HEK293 (cell line): ENCODE data around the gene SYS1.
A peak's percentile ranks its signal among the peaks of the same experiment; 100 is the strongest.
"Not testable (repeated sequence)": the region's sequence is repeated elsewhere in the genome, so short reads cannot be mapped to it uniquely, and the experiment has no call there.

Experiments used
- CTCF ChIA-PET: fragments of 350-600 bp; formaldehyde crosslinking; extraction: SDS; loops from one replicate; lab custom pipeline; 2021; ENCODE audit warnings: antibody characterized with exemption; lab: Yijun Ruan, JAX
- POLR2A ChIA-PET: fragments of 300-600 bp; formaldehyde crosslinking; extraction: SDS; loops from one replicate; lab custom pipeline; 2020; ENCODE audit warnings: antibody characterized with exemption, inconsistent platforms; lab: Yijun Ruan, JAX
- H3K27ac ChIP-seq: fragments of 200-500 bp; sonication (Bioruptor generic); 2 replicates; pipeline ENCODE4 v1.5.1; 2014; ENCODE audit warnings: low read depth, low read length, control low read depth, inconsistent platforms; ENCODE audit errors: extremely low read depth
- H3K36me3 ChIP-seq, 2 experiments: fragments of 200-500 bp in 1 of 2; sonication (Bioruptor generic) in 1 of 2; 1 replicate in 1 of 2; 2 replicates in 1 of 2; pipeline ENCODE4 v1.5.1; 2014 to 2017; ENCODE audit warnings: inconsistent platforms in 2 of 2, low read length in 2 of 2; ENCODE audit not compliant: control insufficient read depth in 2 of 2, insufficient read depth in 1 of 2
- H3K4me1 ChIP-seq: fragments of 200-500 bp; sonication (Bioruptor generic); 2 replicates; pipeline ENCODE4 v1.5.1; 2014; ENCODE audit warnings: mild to moderate bottlenecking, low read length, inconsistent platforms; ENCODE audit not compliant: control insufficient read depth, insufficient read depth
- H3K4me3 ChIP-seq: 2 replicates; pipeline ENCODE4 v1.5.1; 2011; ENCODE audit warnings: low read depth, mild to moderate bottlenecking, control low read depth, low read length, moderate library complexity
- H3K9me3 ChIP-seq: fragments of 200-500 bp; sonication (Bioruptor generic); 2 replicates; pipeline ENCODE4 v1.5.1; 2014; ENCODE audit warnings: low read depth, low read length, inconsistent platforms; ENCODE audit not compliant: control insufficient read depth, insufficient read depth
- ATF2 ChIP-seq: fragments of 450-650 bp; formaldehyde crosslinking; IDR thresholded peaks from 2 replicates; pipeline ENCODE4 v1.5.1; 2016; ENCODE audit warnings: missing biosample characterization, missing genetic modification characterization, low read depth
- FEZF1 ChIP-seq: fragments of 450-650 bp; formaldehyde crosslinking; IDR thresholded peaks from 2 replicates; pipeline ENCODE4 v1.5.1; 2016; ENCODE audit warnings: missing biosample characterization, missing genetic modification characterization
- HOXC10 ChIP-seq: sonication (generic); formaldehyde crosslinking; IDR thresholded peaks from 2 replicates; pipeline ENCODE4 v1.8.1; 2023; ENCODE audit warnings: mild to moderate bottlenecking, missing genetic modification reagents
- KLF10 ChIP-seq: fragments of 450-650 bp; IDR thresholded peaks from 2 replicates; pipeline ENCODE4 v1.5.1; 2018; ENCODE audit warnings: missing biosample characterization, mild to moderate bottlenecking, missing genetic modification characterization
- SCRT1 ChIP-seq: fragments of 450-650 bp; formaldehyde crosslinking; IDR thresholded peaks from 2 replicates; pipeline ENCODE4 v1.5.1; 2016; ENCODE audit warnings: missing biosample characterization, missing genetic modification characterization, borderline replicate concordance
- ZBTB20 ChIP-seq: fragments of 450-650 bp; formaldehyde crosslinking; IDR thresholded peaks from 2 replicates; pipeline ENCODE4 v1.5.1; 2016; ENCODE audit warnings: missing biosample characterization, missing genetic modification characterization
- ZBTB21 ChIP-seq: fragments of 450-650 bp; formaldehyde crosslinking; IDR thresholded peaks from 2 replicates; pipeline ENCODE4 v1.5.1; 2017; ENCODE audit warnings: missing biosample characterization, missing genetic modification characterization
- ZBTB44 ChIP-seq: fragments of 450-650 bp; IDR thresholded peaks from 2 replicates; pipeline ENCODE4 v1.5.1; 2018; ENCODE audit warnings: missing biosample characterization, mild to moderate bottlenecking, missing genetic modification characterization
- ZBTB48 ChIP-seq: fragments of 450-650 bp; formaldehyde crosslinking; IDR thresholded peaks from 2 replicates; pipeline ENCODE4 v1.5.1; 2016; ENCODE audit warnings: missing biosample characterization, missing genetic modification characterization
- ZNF157 ChIP-seq: fragments of 450-650 bp; formaldehyde crosslinking; IDR thresholded peaks from 2 replicates; pipeline ENCODE4 v1.5.1; 2016; ENCODE audit warnings: missing biosample characterization, missing genetic modification characterization
- ZNF223 ChIP-seq: fragments of 450-650 bp; formaldehyde crosslinking; IDR thresholded peaks from 2 replicates; pipeline ENCODE4 v1.5.1; 2016; ENCODE audit warnings: missing biosample characterization, missing genetic modification characterization
- ZNF274 ChIP-seq, 2 experiments: fragments of 200-500 bp in 1 of 2; fragments of 450-650 bp in 1 of 2; sonication (Bioruptor generic) in 1 of 2; formaldehyde crosslinking in 1 of 2; IDR thresholded peaks; 2 replicates each; pipeline versions ENCODE4 v1.5.1 to v1.6.1; 2014 to 2016; ENCODE audit warnings: borderline replicate concordance in 1 of 2, inconsistent platforms in 1 of 2, low read length in 1 of 2, missing biosample characterization in 1 of 2, missing genetic modification characterization in 1 of 2
- ZNF558 ChIP-seq: fragments of 450-650 bp; formaldehyde crosslinking; IDR thresholded peaks from 2 replicates; pipeline ENCODE4 v1.5.1; 2016; ENCODE audit warnings: missing biosample characterization, missing genetic modification characterization
- ZNF692 ChIP-seq: fragments of 450-650 bp; formaldehyde crosslinking; IDR thresholded peaks from 2 replicates; pipeline ENCODE4 v1.5.1; 2016; ENCODE audit warnings: missing biosample characterization, missing genetic modification characterization
- ZNF776 ChIP-seq: fragments of 450-650 bp; formaldehyde crosslinking; IDR thresholded peaks from 2 replicates; pipeline ENCODE4 v1.5.0; 2017; ENCODE audit warnings: missing biosample characterization, missing genetic modification characterization, borderline replicate concordance
- ZNF837 ChIP-seq: fragments of 450-650 bp; formaldehyde crosslinking; IDR thresholded peaks from 2 replicates; pipeline ENCODE4 v1.5.1; 2016; ENCODE audit warnings: missing biosample characterization, missing genetic modification characterization
- ZSCAN4 ChIP-seq: fragments of 450-650 bp; formaldehyde crosslinking; IDR thresholded peaks from 2 replicates; pipeline ENCODE4 v1.5.1; 2017; ENCODE audit warnings: missing biosample characterization, missing genetic modification characterization
- TF ChIP-seq, protein P1 (sequence below): fragments of 450-650 bp; formaldehyde crosslinking; IDR thresholded peaks from 2 replicates; pipeline ENCODE4 v1.5.1; 2017; ENCODE audit warnings: missing biosample characterization, missing genetic modification characterization
- TF ChIP-seq, protein P2 (sequence below): fragments of 450-650 bp; formaldehyde crosslinking; IDR thresholded peaks from 2 replicates; pipeline ENCODE4 v1.5.1; 2017; ENCODE audit warnings: missing biosample characterization, missing genetic modification characterization

The SYS1 gene

GRCh38 chr20:45350217-45350616 lies 12.7 kb upstream of the SYS1 start (continued):
- no peak for TF ChIP-seq HOXC10 (CRISPR knock-in tag)
- TF ChIP-seq ZBTB48 (tag by site-specific recombination), result no peak
- no peak for TF ChIP-seq ZNF837
- no peak for TF ChIP-seq ZBTB21 (tag by site-specific recombination)
- TF ChIP-seq KLF10 (tag by site-specific recombination), result no peak
- TF ChIP-seq ZNF157 (tag by site-specific recombination), result no peak

DNA sequence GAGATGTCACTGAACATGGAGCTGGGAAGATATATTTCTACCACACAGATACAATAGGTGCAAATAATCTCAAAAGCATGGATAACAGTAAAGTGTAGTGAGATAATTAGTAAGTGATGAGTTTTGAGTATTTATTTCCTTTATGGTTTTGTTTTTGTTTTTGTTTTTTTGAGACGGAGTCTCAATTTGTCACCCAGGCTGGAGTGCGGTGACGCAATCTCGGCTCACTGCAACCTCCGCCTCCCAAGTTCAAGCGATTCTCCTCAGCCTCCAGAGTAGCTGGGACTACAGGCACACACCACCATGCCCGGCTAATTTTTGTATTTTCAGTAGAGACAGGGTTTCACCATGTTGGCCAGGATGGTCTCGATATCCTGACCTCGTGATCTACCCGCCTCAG lies 12.2 kb upstream of the SYS1 start:
- H3K27ac ChIP-seq, H3K4me1 ChIP-seq, H3K4me3 ChIP-seq, H3K9me3 ChIP-seq, H3K36me3 ChIP-seq: not testable (repeated sequence)
- ChIA-PET POLR2A (interaction anchor here (3.7 kb wide), 1 partner anchor 12 kb away, joined by 12 read pairs; the partner anchor contains the start of gene SYS1), CTCF (interaction anchor here (1.3 to 1.9 kb wide), 2 partner anchors 12 to 32 kb away, joined by 3 to 5 read pairs; partner anchors contain the start of gene SYS1)

DNA sequence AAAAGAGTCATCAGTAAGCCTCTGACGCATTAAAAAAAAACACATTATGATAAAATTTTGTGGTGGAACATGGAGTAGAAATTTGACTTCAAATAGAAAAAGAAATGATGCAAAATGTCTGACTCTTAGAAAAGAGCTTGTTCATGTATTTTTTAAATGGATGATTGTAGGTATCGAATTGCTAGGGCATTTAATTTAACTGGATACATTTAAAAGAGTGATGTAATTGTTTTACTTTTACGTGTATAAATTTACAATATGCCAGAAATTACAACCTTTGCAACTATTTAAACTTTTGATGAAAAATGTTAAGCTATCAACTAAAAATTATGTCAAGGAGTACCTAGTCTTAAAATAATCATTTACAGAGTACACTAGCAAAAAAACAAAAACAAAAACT lies 10.2 kb upstream of the SYS1 start:
- no peaks in the 10 kb centered on the region for H3K36me3 ChIP-seq
- CTCF ChIA-PET, result interaction anchor here (0.6 to 2.6 kb wide), 8 partner anchors 9 to 950 kb away, joined by 3 to 13 read pairs (median 6); partner anchors contain the start of gene SYS1
- no peak overlapping the region for H3K27ac ChIP-seq
- no peak overlapping the region for H3K4me3 ChIP-seq
- H3K9me3 ChIP-seq, result no peaks in the 10 kb centered on the region
- H3K4me1 ChIP-seq, result 0 out of 2 replicates have a peak, but pooled peaks cover 2% of the 10 kb centered on the region
- POLR2A ChIA-PET, result interaction anchor here (0.9 to 3.7 kb wide), 2 partner anchors 9 to 10 kb away, joined by 7 to 12 read pairs; partner anchors contain the start of gene SYS1
- no peak for TF ChIP-seq ZNF274 (IDR thresholded peaks at IDR 0.05; ENCODE audit: low read length)
- TF ChIP-seq ZNF274 (tag by site-specific recombination; IDR thresholded peaks at IDR 0.05; ENCODE audit: borderline replicate concordance), result no peak
- peak; percentile 68; the same call in 1 of the 2 replicates for TF ChIP-seq ATF2
- TF ChIP-seq, protein P1, sequence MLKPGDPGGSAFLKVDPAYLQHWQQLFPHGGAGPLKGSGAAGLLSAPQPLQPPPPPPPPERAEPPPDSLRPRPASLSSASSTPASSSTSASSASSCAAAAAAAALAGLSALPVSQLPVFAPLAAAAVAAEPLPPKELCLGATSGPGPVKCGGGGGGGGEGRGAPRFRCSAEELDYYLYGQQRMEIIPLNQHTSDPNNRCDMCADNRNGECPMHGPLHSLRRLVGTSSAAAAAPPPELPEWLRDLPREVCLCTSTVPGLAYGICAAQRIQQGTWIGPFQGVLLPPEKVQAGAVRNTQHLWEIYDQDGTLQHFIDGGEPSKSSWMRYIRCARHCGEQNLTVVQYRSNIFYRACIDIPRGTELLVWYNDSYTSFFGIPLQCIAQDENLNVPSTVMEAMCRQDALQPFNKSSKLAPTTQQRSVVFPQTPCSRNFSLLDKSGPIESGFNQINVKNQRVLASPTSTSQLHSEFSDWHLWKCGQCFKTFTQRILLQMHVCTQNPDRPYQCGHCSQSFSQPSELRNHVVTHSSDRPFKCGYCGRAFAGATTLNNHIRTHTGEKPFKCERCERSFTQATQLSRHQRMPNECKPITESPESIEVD (tag by site-specific recombination), result peak; percentile 63; the same call in 1 of the 2 replicates

DNA sequence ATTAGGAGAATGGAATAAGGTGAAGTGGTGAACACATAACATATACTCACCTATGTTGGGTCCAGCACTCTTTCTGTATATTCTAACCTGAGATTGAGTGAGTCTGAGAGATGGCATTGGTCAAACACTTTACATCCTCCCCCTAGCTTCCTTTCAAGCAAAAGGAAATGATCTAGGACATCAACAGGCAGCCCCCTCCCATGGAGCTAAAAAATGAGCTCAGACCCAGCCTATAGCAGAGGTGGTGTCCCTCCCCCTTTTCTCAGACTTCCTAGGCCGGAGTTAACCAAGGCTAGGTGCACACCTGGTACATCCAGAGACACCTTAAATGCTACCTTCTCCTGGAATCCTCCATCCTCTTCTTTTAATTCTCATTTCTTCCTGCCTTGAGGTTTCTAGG lies 9.2 kb upstream of the SYS1 start:
- Histone ChIP-seq H3K9me3 (no peaks in the 10 kb centered on the region), H3K4me1 (0 out of 2 replicates have a peak, but pooled peaks cover 2% of the 10 kb centered on the region), H3K27ac (no peak overlapping the region), H3K4me3 (no peak overlapping the region), H3K36me3 (no peaks in the 10 kb centered on the region)
- CTCF ChIA-PET, result interaction anchor here (2.5 to 2.9 kb wide), 3 partner anchors 9 to 83 kb away, joined by 9 to 13 read pairs (median 11); partner anchors contain the start of gene SYS1
- POLR2A ChIA-PET, result interaction anchor here (3.7 kb wide), 1 partner anchor 9 kb away, joined by 12 read pairs; the partner anchor contains the start of gene SYS1
- TF ChIP-seq SCRT1 (tag by site-specific recombination) (no peak), ZNF776 (no peak), ZBTB44 (tag by site-specific recombination) (no peak), ZSCAN4 (tag by site-specific recombination) (no peak), ZNF223 (tag by site-specific recombination) (no peak), ZNF692 (tag by site-specific recombination) (no peak), FEZF1 (tag by site-specific recombination) (no peak), ZBTB20 (tag by site-specific recombination) (no peak), ZNF558 (tag by site-specific recombination) (no peak)
- TF ChIP-seq, protein P2, sequence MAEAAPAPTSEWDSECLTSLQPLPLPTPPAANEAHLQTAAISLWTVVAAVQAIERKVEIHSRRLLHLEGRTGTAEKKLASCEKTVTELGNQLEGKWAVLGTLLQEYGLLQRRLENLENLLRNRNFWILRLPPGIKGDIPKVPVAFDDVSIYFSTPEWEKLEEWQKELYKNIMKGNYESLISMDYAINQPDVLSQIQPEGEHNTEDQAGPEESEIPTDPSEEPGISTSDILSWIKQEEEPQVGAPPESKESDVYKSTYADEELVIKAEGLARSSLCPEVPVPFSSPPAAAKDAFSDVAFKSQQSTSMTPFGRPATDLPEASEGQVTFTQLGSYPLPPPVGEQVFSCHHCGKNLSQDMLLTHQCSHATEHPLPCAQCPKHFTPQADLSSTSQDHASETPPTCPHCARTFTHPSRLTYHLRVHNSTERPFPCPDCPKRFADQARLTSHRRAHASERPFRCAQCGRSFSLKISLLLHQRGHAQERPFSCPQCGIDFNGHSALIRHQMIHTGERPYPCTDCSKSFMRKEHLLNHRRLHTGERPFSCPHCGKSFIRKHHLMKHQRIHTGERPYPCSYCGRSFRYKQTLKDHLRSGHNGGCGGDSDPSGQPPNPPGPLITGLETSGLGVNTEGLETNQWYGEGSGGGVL (tag by site-specific recombination), result no peak
